ENCODE data around the gene PMVK.

DNA sequence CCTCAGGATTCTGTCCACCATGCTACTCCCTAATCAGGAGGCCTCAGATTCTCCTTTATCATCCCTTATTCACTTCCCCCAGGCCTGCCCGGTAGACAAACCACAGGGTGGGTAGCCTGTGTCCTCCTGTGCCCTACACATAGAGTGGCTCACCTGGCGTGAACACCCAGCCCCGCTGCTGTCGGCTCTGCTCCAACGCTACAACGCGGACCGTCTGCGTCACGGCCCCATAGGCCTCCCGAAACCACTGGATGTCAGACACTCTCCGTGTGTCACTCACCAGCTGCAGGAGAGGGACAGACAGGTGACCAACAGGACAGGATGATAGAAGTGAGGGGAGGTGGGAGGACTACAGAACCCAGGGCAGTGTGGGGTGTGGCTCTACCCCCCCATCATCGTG is 10.3 kb downstream of the PMVK start:
- TF ChIP-seq POLR2AphosphoS5 (IDR thresholded peaks at IDR 0.05; ENCODE audit: low read depth, low read length) (no peak), POLR2A (IDR thresholded peaks at IDR 0.05; ENCODE audit: low read depth, low read length) (no peak)
